HEK293 (cell line): Measurements from ENCODE around the gene NKD1.

Experiments used
- CTCF ChIA-PET: fragments of 350-600 bp; formaldehyde crosslinking; extraction: SDS; loops from one replicate; lab custom pipeline; 2021; ENCODE audit warnings: antibody characterized with exemption; lab: Yijun Ruan, JAX
- POLR2A ChIA-PET: fragments of 300-600 bp; formaldehyde crosslinking; extraction: SDS; loops from one replicate; lab custom pipeline; 2020; ENCODE audit warnings: antibody characterized with exemption, inconsistent platforms; lab: Yijun Ruan, JAX
- H3K27ac ChIP-seq: fragments of 200-500 bp; sonication (Bioruptor generic); 2 replicates; pipeline ENCODE4 v1.5.1; 2014; ENCODE audit warnings: low read depth, low read length, control low read depth, inconsistent platforms; ENCODE audit errors: extremely low read depth
- H3K36me3 ChIP-seq, 2 experiments: fragments of 200-500 bp in 1 of 2; sonication (Bioruptor generic) in 1 of 2; 1 replicate in 1 of 2; 2 replicates in 1 of 2; pipeline ENCODE4 v1.5.1; 2014 to 2017; ENCODE audit warnings: inconsistent platforms in 2 of 2, low read length in 2 of 2; ENCODE audit not compliant: control insufficient read depth in 2 of 2, insufficient read depth in 1 of 2
- H3K4me1 ChIP-seq: fragments of 200-500 bp; sonication (Bioruptor generic); 2 replicates; pipeline ENCODE4 v1.5.1; 2014; ENCODE audit warnings: mild to moderate bottlenecking, low read length, inconsistent platforms; ENCODE audit not compliant: control insufficient read depth, insufficient read depth
- H3K4me3 ChIP-seq: 2 replicates; pipeline ENCODE4 v1.5.1; 2011; ENCODE audit warnings: low read depth, mild to moderate bottlenecking, control low read depth, low read length, moderate library complexity
- H3K9me3 ChIP-seq: fragments of 200-500 bp; sonication (Bioruptor generic); 2 replicates; pipeline ENCODE4 v1.5.1; 2014; ENCODE audit warnings: low read depth, low read length, inconsistent platforms; ENCODE audit not compliant: control insufficient read depth, insufficient read depth
- HOXC10 ChIP-seq: sonication (generic); formaldehyde crosslinking; IDR thresholded peaks from 2 replicates; pipeline ENCODE4 v1.8.1; 2023; ENCODE audit warnings: mild to moderate bottlenecking, missing genetic modification reagents
- INSM2 ChIP-seq: fragments of 450-650 bp; formaldehyde crosslinking; IDR thresholded peaks from 2 replicates; pipeline ENCODE4 v1.5.1; 2016; ENCODE audit warnings: missing biosample characterization, missing genetic modification characterization
- KLF9 ChIP-seq: fragments of 450-650 bp; formaldehyde crosslinking; IDR thresholded peaks from 2 replicates; pipeline ENCODE4 v1.5.1; 2016; ENCODE audit warnings: missing biosample characterization, missing genetic modification characterization, low read depth
- MEIS1 ChIP-seq: sonication (generic); formaldehyde crosslinking; IDR thresholded peaks from 2 replicates; pipeline ENCODE4 v1.8.1; 2022; ENCODE audit warnings: missing genetic modification reagents, mild to moderate bottlenecking, borderline replicate concordance
- PRDM1 ChIP-seq: fragments of 450-650 bp; formaldehyde crosslinking; IDR thresholded peaks from 2 replicates; pipeline ENCODE4; 2016; ENCODE audit warnings: missing biosample characterization, missing genetic modification characterization
- ZEB2 ChIP-seq: fragments of 450-650 bp; formaldehyde crosslinking; IDR thresholded peaks from 2 replicates; pipeline ENCODE4 v1.5.1; 2016; ENCODE audit warnings: missing biosample characterization, missing genetic modification characterization
- ZIC2 ChIP-seq: fragments of 450-650 bp; formaldehyde crosslinking; IDR thresholded peaks from 2 replicates; pipeline ENCODE4 v1.5.1; 2016; ENCODE audit warnings: missing biosample characterization, missing genetic modification characterization
- ZNF24 ChIP-seq: fragments of 450-650 bp; formaldehyde crosslinking; IDR thresholded peaks from 2 replicates; pipeline ENCODE4 v1.5.1; 2016; ENCODE audit warnings: missing biosample characterization, missing genetic modification characterization
- ZNF248 ChIP-seq: fragments of 450-650 bp; formaldehyde crosslinking; IDR thresholded peaks from 2 replicates; pipeline ENCODE4 v1.5.1; 2017; ENCODE audit warnings: missing biosample characterization, missing genetic modification characterization
- ZNF274 ChIP-seq, 2 experiments: fragments of 200-500 bp in 1 of 2; fragments of 450-650 bp in 1 of 2; sonication (Bioruptor generic) in 1 of 2; formaldehyde crosslinking in 1 of 2; IDR thresholded peaks; 2 replicates each; pipeline versions ENCODE4 v1.5.1 to v1.6.1; 2014 to 2016; ENCODE audit warnings: borderline replicate concordance in 1 of 2, inconsistent platforms in 1 of 2, low read length in 1 of 2, missing biosample characterization in 1 of 2, missing genetic modification characterization in 1 of 2
- ZNF311 ChIP-seq: fragments of 450-650 bp; formaldehyde crosslinking; IDR thresholded peaks from 2 replicates; pipeline ENCODE4 v1.5.1; 2017; ENCODE audit warnings: missing biosample characterization, missing genetic modification characterization, borderline replicate concordance
- ZNF324 ChIP-seq: fragments of 450-650 bp; formaldehyde crosslinking; IDR thresholded peaks from 2 replicates; pipeline ENCODE4 v1.5.1; 2016; ENCODE audit warnings: missing biosample characterization, missing genetic modification characterization
- ZNF335 ChIP-seq: fragments of 450-650 bp; formaldehyde crosslinking; conservative IDR thresholded peaks from 2 replicates; pipeline ENCODE4 v1.5.1; 2016; ENCODE audit warnings: missing biosample characterization, missing genetic modification characterization
- ZNF626 ChIP-seq: fragments of 450-650 bp; sonication (Bioruptor Pico); formaldehyde crosslinking; IDR thresholded peaks from 2 replicates; pipeline ENCODE4 v1.5.1; 2018; ENCODE audit warnings: missing biosample characterization, missing genetic modification characterization, inconsistent platforms
- ZNF629 ChIP-seq: fragments of 450-650 bp; formaldehyde crosslinking; IDR thresholded peaks from 2 replicates; pipeline ENCODE4 v1.5.1; 2017; ENCODE audit warnings: missing biosample characterization, missing genetic modification characterization
- ZNF785 ChIP-seq: fragments of 450-650 bp; formaldehyde crosslinking; IDR thresholded peaks from 2 replicates; pipeline ENCODE4 v1.5.1; 2016; ENCODE audit warnings: missing biosample characterization, missing genetic modification characterization
- ZNF830 ChIP-seq: fragments of 450-650 bp; IDR thresholded peaks from 2 replicates; pipeline ENCODE4 v1.5.0; 2018; ENCODE audit warnings: missing biosample characterization, missing genetic modification characterization, low read depth, mild to moderate bottlenecking, moderate library complexity
- ZSCAN23 ChIP-seq: fragments of 450-650 bp; formaldehyde crosslinking; IDR thresholded peaks from 2 replicates; pipeline ENCODE4 v1.5.1; 2016; ENCODE audit warnings: missing biosample characterization, missing genetic modification characterization

The NKD1 gene

GRCh38 chr16:50637716-50638602 lies 89.8 kb downstream of the NKD1 start:
- Histone ChIP-seq H3K9me3 (no peaks in the 10 kb centered on the region), H3K4me3 (no peak overlapping the region), H3K36me3 (no peaks in the 10 kb centered on the region), H3K27ac (no peak overlapping the region), H3K4me1 (no peaks in the 10 kb centered on the region)
- no peak for TF ChIP-seq ZNF785 (tag by site-specific recombination)
- no peak for TF ChIP-seq INSM2 (tag by site-specific recombination)
- no peak for TF ChIP-seq ZEB2 (tag by site-specific recombination)
- TF ChIP-seq ZNF629 (tag by site-specific recombination) = no peak
- TF ChIP-seq KLF9 = no peak
- no peak for TF ChIP-seq PRDM1 (tag by site-specific recombination)
- no peak for TF ChIP-seq MEIS1
- no peak for TF ChIP-seq HOXC10 (CRISPR knock-in tag)
- no peak for TF ChIP-seq ZNF274 (IDR thresholded peaks at IDR 0.05; ENCODE audit: low read length)
- no peak for TF ChIP-seq ZNF274 (tag by site-specific recombination; IDR thresholded peaks at IDR 0.05; ENCODE audit: borderline replicate concordance)
- no peak for TF ChIP-seq ZNF335
- TF ChIP-seq ZNF830 (tag by site-specific recombination) = no peak
- ChIA-PET POLR2A (no interaction called here), CTCF (no interaction called here)

DNA sequence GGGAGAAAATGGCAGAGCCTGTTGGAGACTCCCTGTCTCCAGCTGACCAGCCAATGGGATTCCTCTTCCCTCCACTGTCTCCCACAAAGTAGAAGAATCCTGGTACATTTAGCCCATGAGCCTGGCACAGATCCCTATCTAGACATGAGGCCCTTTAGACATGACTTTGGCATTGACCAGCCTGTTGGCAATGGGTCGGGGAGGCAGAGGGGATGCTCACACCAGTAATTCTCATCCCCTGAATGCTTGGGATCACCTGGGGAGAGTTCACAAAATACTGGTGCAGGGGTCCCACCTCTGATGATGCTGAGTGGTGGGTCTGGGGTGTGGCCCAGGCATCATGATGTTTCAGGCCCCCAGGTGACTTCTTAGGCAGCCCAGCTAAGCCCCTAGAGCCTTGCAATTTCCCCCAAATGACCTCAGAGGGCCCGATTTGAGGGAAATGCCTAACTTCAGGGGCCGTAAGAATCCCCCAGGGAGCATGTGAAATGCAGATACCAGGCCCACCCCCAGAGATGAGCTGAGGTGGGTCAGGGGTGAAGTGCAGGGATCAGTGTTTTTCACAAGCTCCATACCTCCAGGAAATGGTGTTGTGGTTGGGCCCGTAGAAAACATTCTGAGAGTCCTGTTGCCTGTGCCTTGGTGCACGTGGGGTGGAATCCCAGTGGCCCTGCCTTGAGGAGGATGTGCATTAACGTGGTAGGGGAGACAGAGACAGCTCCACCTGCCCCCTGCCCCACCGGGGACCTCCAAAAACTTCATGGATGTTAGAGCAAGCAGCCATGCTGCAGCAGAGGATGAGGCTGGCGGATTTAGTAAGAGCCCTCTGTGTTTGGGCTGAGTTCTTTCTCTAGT lies 90.8 kb downstream of the NKD1 start:
- no peaks in the 10 kb centered on the region for H3K9me3 ChIP-seq
- CTCF ChIA-PET = interaction anchor here (0.7 kb wide), 1 partner anchor 29 kb away, joined by 3 read pairs; no protein-coding TSS in a partner anchor
- POLR2A ChIA-PET = no interaction called here
- H3K4me3 ChIP-seq = no peak overlapping the region
- TF ChIP-seq ZNF626 (tag by site-specific recombination) (no peak), ZNF24 (no peak), ZNF324 (tag by site-specific recombination) (no peak), ZSCAN23 (tag by site-specific recombination) (no peak), ZNF311 (no peak), ZIC2 (no peak), INSM2 (tag by site-specific recombination) (no peak), ZNF248 (tag by site-specific recombination) (no peak)
- H3K4me1 ChIP-seq = no peaks in the 10 kb centered on the region
- no peak overlapping the region for H3K27ac ChIP-seq
- no peaks in the 10 kb centered on the region for H3K36me3 ChIP-seq
